ENCODE measurements around the gene ST6GAL2. TPM values are rescaled to one million over a fixed set of nuclear protein-coding genes. Genes with fewer than 3 reads are reported as not detected.

Gene ST6GAL2
- total and polyA plus RNA-seq, 9 of the 15 experiments (the other 6 are each of a cell fraction or from before 2014, with no cell fraction given): not detected

- TF ChIP-seq IRF2 (CRISPR knock-in tag; IDR thresholded peaks at IDR 0.05): no peak
- TF ChIP-seq ELF1 (tag; IDR thresholded peaks at IDR 0.05): no peak
- TF ChIP-seq FOXJ2 (tag; IDR thresholded peaks at IDR 0.05): no peak
- no peak for TF ChIP-seq HNRNPUL1 (IDR thresholded peaks at IDR 0.05; ENCODE audit: low read length)
- TF ChIP-seq EP300 (IDR thresholded peaks at IDR 0.05; ENCODE audit: low read length): no peak
- no peak for TF ChIP-seq CREB5 (CRISPR knock-in tag; IDR thresholded peaks at IDR 0.05)
- no peak for TF ChIP-seq STAT5A (IDR thresholded peaks at IDR 0.05; ENCODE audit: borderline replicate concordance, low read length)
Measured at GRCh38 chr2:106771811-106772210, 114.2 kb downstream of the ST6GAL2 start (continued).

- Histone ChIP-seq H3K4me2 (ENCODE audit: insufficient read depth, low read length) (no peak overlapping the region), H3K27ac (ENCODE audit: extremely low read depth, low read depth, low read length) (no peak overlapping the region), H3K36me3 (ENCODE audit: control insufficient read depth, insufficient read depth, low read length) (no peaks in the 10 kb centered on the region), H2AFZ (ENCODE audit: low read depth, low read length) (no peak overlapping the region), H3K4me3 (no peak overlapping the region), H3K27me3 (ENCODE audit: control insufficient read depth in 2 of 2, insufficient read depth in 2 of 2, low read length in 2 of 2) (no peaks in the 10 kb centered on the region), H3K9me1 (ENCODE audit: control insufficient read depth, insufficient read depth, low read length) (no peaks in the 10 kb centered on the region), H3K4me1 (replicated peaks in 1 of 2; ENCODE audit: control insufficient read depth in 2 of 2, insufficient read depth in 2 of 2, low read length in 2 of 2) (no peaks in the 10 kb centered on the region), H4K20me1 (replicated peaks; ENCODE audit: control insufficient read depth, insufficient read depth, low read length) (no peaks in the 10 kb centered on the region), H3K9ac (ENCODE audit: insufficient read depth in 1 of 2, low read depth in 2 of 2, low read length in 2 of 2) (no peak overlapping the region), H3K9me3 (replicated peaks; ENCODE audit: control insufficient read depth, insufficient read depth, low read depth, low read length) (no peaks in the 10 kb centered on the region), H3K79me2 (ENCODE audit: control insufficient read depth, insufficient read depth, low read length) (no peaks in the 10 kb centered on the region)
- intact Hi-C loops (cut with micrococcal nuclease): no loop called here
- no peak for TF ChIP-seq PKNOX1 (IDR thresholded peaks at IDR 0.05)
- DNase-seq (ENCODE audit: extremely low read depth in 1 of 4, low spot score in 3 of 4): no peak
- BruUV-seq (replicated peaks): no TSS peak
- ChIA-PET POLR2A (no interaction called here), CTCF (ENCODE audit: low intra/inter-chr PET ratio) (no interaction called here)
- FAIRE-seq: no peak
- in situ Hi-C loops (cut with MboI): no loop called here
- no peak for ATAC-seq
- WGBS (ENCODE audit: insufficient coverage, low coverage, missing lambda C conversion rate): 0% methylated on average over 2 of the region's 2 CpGs
Measured at GRCh38 chr2:106770986-106771385, 115.0 kb downstream of the ST6GAL2 start.
